IPS-18a (cell line): ENCODE results near the gene DENND11.
"Not testable (repeated sequence)": the region's sequence is repeated elsewhere in the genome, so short reads cannot be mapped to it uniquely, and the experiment has no call there.

ENCODE experiments used
- H3K27ac ChIP-seq: one replicate; pipeline ENCODE4 v1.5.1; 2013; ENCODE audit warnings: low read length
- H3K27me3 ChIP-seq: one replicate; pipeline ENCODE4 v1.6.1; 2013; ENCODE audit warnings: mild to moderate bottlenecking, low read length; ENCODE audit not compliant: control insufficient read depth, insufficient read depth
- H3K36me3 ChIP-seq: one replicate; pipeline ENCODE4 v1.6.1; 2013; ENCODE audit warnings: low read depth, low read length; ENCODE audit not compliant: control insufficient read depth
- H3K4me1 ChIP-seq: one replicate; pipeline ENCODE4 v1.6.1; 2013; ENCODE audit warnings: low read depth, low read length; ENCODE audit not compliant: control insufficient read depth
- H3K4me3 ChIP-seq: one replicate; pipeline ENCODE4 v1.5.1; 2013; ENCODE audit warnings: low read length
- H3K9ac ChIP-seq: one replicate; pipeline ENCODE4 v1.6.1; 2013; ENCODE audit warnings: mild to moderate bottlenecking, low read length, moderate library complexity
- H3K9me3 ChIP-seq: one replicate; pipeline ENCODE4 v1.6.1; 2013; ENCODE audit warnings: low read depth, low read length; ENCODE audit not compliant: control insufficient read depth

The DENND11 gene

DNA sequence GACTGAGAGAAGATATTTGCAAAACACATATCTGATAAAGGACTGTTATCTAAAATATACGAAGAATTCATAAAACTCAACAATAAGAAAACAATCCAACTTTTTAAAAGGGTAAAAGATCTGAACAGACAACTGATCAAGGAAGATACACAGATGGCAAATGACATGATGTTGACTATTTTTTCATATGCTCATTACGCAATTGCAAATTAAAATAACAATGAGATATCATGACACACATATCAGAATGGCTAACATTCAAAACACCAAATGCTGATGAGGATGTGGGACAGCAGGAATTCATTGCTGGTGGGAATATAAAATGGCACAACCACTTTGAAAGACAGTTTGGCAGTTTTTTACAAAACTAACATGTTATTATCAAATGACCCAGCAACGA is 8.9 kb downstream of the DENND11 start:
- Histone ChIP-seq H3K4me3 (no peak overlapping the region), H3K9me3 (no peaks in the 10 kb centered on the region), H3K9ac (no peak overlapping the region), H3K27ac (no peak overlapping the region), H3K27me3 (no peaks in the 10 kb centered on the region), H3K4me1 (peaks cover 19% of the 10 kb centered on the region), H3K36me3 (no peaks in the 10 kb centered on the region)

DNA sequence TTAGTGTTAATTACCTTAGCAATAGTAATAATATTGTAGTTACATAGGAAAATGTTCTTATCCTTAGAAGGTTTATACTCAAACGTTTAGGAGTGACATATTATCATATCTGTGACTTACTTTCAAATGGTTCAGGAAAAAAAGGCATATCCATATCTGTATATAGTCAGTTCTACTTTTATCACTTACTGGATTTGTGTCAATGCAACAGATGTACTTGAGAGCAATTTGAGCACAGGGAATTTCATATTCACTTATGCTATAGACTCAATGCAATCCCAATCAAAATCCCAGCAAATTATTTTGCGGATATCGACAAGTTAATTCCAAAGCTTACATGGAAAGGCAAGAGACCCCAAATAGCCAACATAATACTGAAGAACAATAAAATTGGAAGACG is 10.0 kb downstream of the DENND11 start:
- no peaks in the 10 kb centered on the region for H3K36me3 ChIP-seq
- no peaks in the 10 kb centered on the region for H3K9me3 ChIP-seq
- H3K4me1 ChIP-seq, result peaks cover 8% of the 10 kb centered on the region
- H3K27me3 ChIP-seq, result no peaks in the 10 kb centered on the region
- H3K4me3 ChIP-seq, result no peak overlapping the region
- no peak overlapping the region for H3K9ac ChIP-seq
- H3K27ac ChIP-seq, result no peak overlapping the region

- Histone ChIP-seq H3K36me3 (no peaks in the 10 kb centered on the region), H3K9ac (no peak overlapping the region), H3K27me3 (no peaks in the 10 kb centered on the region), H3K4me1 (peaks cover 7% of the 10 kb centered on the region), H3K4me3 (no peak overlapping the region), H3K9me3 (no peaks in the 10 kb centered on the region), H3K27ac (no peak overlapping the region)
Measured at GRCh38 chr7:141691540-141691939, 10.4 kb downstream of the DENND11 start.

- not testable (repeated sequence) for H3K9ac ChIP-seq, H3K4me1 ChIP-seq, H3K9me3 ChIP-seq, H3K36me3 ChIP-seq, H3K27ac ChIP-seq, H3K4me3 ChIP-seq, H3K27me3 ChIP-seq
Measured at GRCh38 chr7:141689072-141689825, 12.7 kb downstream of the DENND11 start.

DNA sequence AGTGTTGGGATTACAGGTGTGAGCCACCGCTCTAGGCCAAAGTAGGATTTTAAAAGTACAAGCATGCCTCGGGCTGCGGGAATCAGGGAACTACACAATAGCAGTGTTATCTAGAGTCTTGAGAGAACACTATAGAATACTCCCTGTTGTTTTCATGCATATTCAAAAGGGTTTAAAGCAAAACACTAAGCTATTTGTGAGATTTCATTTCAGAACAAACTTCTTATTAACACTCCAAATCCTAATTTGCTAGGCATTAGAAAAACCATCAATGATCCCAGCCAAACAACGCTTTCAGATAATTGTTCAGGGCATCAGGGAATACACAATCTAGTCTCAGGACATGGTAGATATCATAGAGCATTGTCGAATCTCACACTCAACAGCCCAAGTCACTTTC is 13.9 kb downstream of the DENND11 start:
- no peaks in the 10 kb centered on the region for H3K9me3 ChIP-seq
- no peaks in the 10 kb centered on the region for H3K27me3 ChIP-seq
- H3K9ac ChIP-seq, result no peak overlapping the region
- H3K4me1 ChIP-seq, result peaks cover 7% of the 10 kb centered on the region
- no peak overlapping the region for H3K4me3 ChIP-seq
- no peak overlapping the region for H3K27ac ChIP-seq
- H3K36me3 ChIP-seq, result peaks cover 4% of the 10 kb centered on the region

- peaks cover 12% of the 10 kb centered on the region for H3K36me3 ChIP-seq
- no peaks in the 10 kb centered on the region for H3K9me3 ChIP-seq
- no peak overlapping the region for H3K9ac ChIP-seq
- no peaks in the 10 kb centered on the region for H3K27me3 ChIP-seq
- H3K27ac ChIP-seq, result no peak overlapping the region
- no peak overlapping the region for H3K4me3 ChIP-seq
- H3K4me1 ChIP-seq, result peaks cover 4% of the 10 kb centered on the region
Measured at GRCh38 chr7:141686670-141687069, 15.3 kb downstream of the DENND11 start.

DNA sequence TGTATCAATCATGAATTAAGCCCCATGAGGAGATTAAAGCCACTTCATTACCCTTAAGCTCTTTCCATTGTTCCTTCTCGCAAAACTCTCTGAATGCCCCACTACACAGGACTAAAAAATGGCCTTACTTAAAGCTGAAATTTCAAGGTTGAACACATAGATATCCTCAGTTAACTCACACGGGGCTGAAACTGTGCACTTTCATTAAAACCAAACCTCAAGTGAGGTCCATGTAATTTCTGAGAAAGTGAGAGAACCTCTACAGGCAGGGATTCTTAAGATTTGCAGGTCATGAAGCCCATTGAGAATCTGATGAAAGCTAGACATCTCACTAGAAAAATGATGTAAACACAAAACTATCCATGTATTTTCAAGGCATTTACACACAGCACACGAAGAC is 15.9 kb downstream of the DENND11 start:
- H3K9ac ChIP-seq, result no peak overlapping the region
- no peak overlapping the region for H3K27ac ChIP-seq
- H3K9me3 ChIP-seq, result no peaks in the 10 kb centered on the region
- no peak overlapping the region for H3K4me3 ChIP-seq
- H3K4me1 ChIP-seq, result no peaks in the 10 kb centered on the region
- H3K36me3 ChIP-seq, result peaks cover 17% of the 10 kb centered on the region
- H3K27me3 ChIP-seq, result no peaks in the 10 kb centered on the region

- H3K9me3 ChIP-seq, result no peaks in the 10 kb centered on the region
- no peak overlapping the region for H3K4me3 ChIP-seq
- no peak overlapping the region for H3K9ac ChIP-seq
- peaks cover 21% of the 10 kb centered on the region for H3K36me3 ChIP-seq
- H3K27me3 ChIP-seq, result no peaks in the 10 kb centered on the region
- no peak overlapping the region for H3K27ac ChIP-seq
- H3K4me1 ChIP-seq, result no peaks in the 10 kb centered on the region
Measured at GRCh38 chr7:141685285-141686023, 16.5 kb downstream of the DENND11 start.

- Histone ChIP-seq H3K36me3 (peaks cover 17% of the 10 kb centered on the region), H3K4me1 (no peaks in the 10 kb centered on the region), H3K9me3 (no peaks in the 10 kb centered on the region), H3K27ac (no peak overlapping the region), H3K9ac (no peak overlapping the region), H3K4me3 (no peak overlapping the region), H3K27me3 (no peaks in the 10 kb centered on the region)
Measured at GRCh38 chr7:141679014-141679413, 23.0 kb downstream of the DENND11 start.

DNA sequence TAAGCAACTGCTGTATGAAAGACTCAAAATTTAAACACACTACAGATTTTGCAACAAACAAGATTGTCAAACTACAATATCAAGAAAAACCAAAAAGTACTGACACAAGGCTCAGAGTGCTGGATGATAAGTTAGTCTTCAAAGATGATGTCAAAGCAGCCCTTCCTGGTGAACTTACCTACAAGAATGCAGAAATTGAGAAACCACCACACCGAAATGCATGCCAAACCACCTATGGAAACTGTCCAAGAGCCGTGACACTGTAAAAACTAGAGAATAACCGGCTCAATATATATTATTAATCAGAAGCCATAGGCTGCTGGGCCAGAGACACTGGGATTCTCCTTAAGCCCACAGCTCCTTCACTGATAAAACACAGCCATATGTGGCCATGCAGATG is 25.3 kb downstream of the DENND11 start:
- no peaks in the 10 kb centered on the region for H3K27me3 ChIP-seq
- H3K9me3 ChIP-seq, result no peaks in the 10 kb centered on the region
- no peak overlapping the region for H3K27ac ChIP-seq
- no peak overlapping the region for H3K4me3 ChIP-seq
- H3K4me1 ChIP-seq, result no peaks in the 10 kb centered on the region
- no peak overlapping the region for H3K9ac ChIP-seq
- H3K36me3 ChIP-seq, result peaks cover 8% of the 10 kb centered on the region

- H3K36me3 ChIP-seq, result peaks cover under 1% of the 10 kb centered on the region
Measured at GRCh38 chr7:141675436-141676215, 26.3 kb downstream of the DENND11 start.

More at GRCh38 chr7:141675436-141676215, 26.3 kb downstream of the DENND11 start:
- Histone ChIP-seq H3K27me3 (no peaks in the 10 kb centered on the region), H3K9me3 (no peaks in the 10 kb centered on the region), H3K27ac (no peak overlapping the region), H3K4me1 (no peaks in the 10 kb centered on the region), H3K4me3 (no peak overlapping the region), H3K9ac (no peak overlapping the region)
